SK-N-SH (cell line): ENCODE measurements around the gene NFKB1. TPM values are rescaled to one million over a fixed set of nuclear protein-coding genes. Genes with fewer than 3 reads are reported as not detected.

Experiments
- CTCF ChIA-PET: fragments of 300-600, 350-600 bp; formaldehyde crosslinking; extraction: SDS; loops from one replicate; lab custom pipeline; 2021; lab: Yijun Ruan, JAX
- POLR2A ChIA-PET: fragments of 350-600 bp; sonication (Branson Sonifier 250); formaldehyde crosslinking; extraction: SDS; loops from one replicate; lab custom pipeline; 2020; ENCODE audit warnings: antibody characterized with exemption, inconsistent platforms; lab: Yijun Ruan, JAX
- DNase-seq: peaks from one replicate; pipeline ENCODE4 v3.0.0; 2012
- H2AFZ ChIP-seq: fragments of 200-600 bp; sonication (generic); 2 replicates; pipeline ENCODE4 v1.8.1; 2016; ENCODE audit warnings: antibody characterized with exemption, mild to moderate bottlenecking, low read depth
- H3F3A ChIP-seq: fragments of 200-600 bp; sonication (generic); replicated peaks from 2 replicates; pipeline ENCODE3; 2016; ENCODE audit warnings: antibody characterized with exemption, mild to moderate bottlenecking; ENCODE audit not compliant: insufficient read depth
- H3K27ac ChIP-seq, 2 experiments: fragments of 200-500 bp in 1 of 2; fragments of 200-600 bp in 1 of 2; sonication (Bioruptor generic) in 1 of 2; sonication (generic), shearing (Covaris generic) in 1 of 2; 2 replicates each; pipeline versions ENCODE4 v1.5.1 to v1.6.1; 2014 to 2016; ENCODE audit warnings: low read depth in 2 of 2, inconsistent platforms in 1 of 2, low read length in 1 of 2, mild to moderate bottlenecking in 1 of 2, mixed read lengths in 1 of 2
- H3K27me3 ChIP-seq: fragments of 200-600 bp; sonication (generic), shearing (Covaris generic); 2 replicates; pipeline ENCODE4 v1.6.1; 2016; ENCODE audit warnings: mixed run types; ENCODE audit not compliant: insufficient read depth
- H3K36me3 ChIP-seq, 2 experiments: fragments of 200-500 bp in 1 of 2; fragments of 200-600 bp in 1 of 2; sonication (Bioruptor generic) in 1 of 2; sonication (generic) in 1 of 2; replicated peaks in 1 of 2; 2 replicates each; pipeline versions ENCODE3 to v1.5.1; 2014 to 2016; ENCODE audit warnings: low read length in 1 of 2, mild to moderate bottlenecking in 1 of 2; ENCODE audit not compliant: insufficient read depth in 2 of 2, control insufficient read depth in 1 of 2
- H3K4me1 ChIP-seq, 2 experiments: fragments of 200-500 bp in 1 of 2; fragments of 200-600 bp in 1 of 2; sonication (Bioruptor generic) in 1 of 2; sonication (generic), shearing (Covaris generic) in 1 of 2; 2 replicates each; pipeline versions ENCODE4 v1.5.1 to v1.6.1; 2014 to 2016; ENCODE audit warnings: low read depth in 1 of 2, low read length in 1 of 2, mixed run types in 1 of 2; ENCODE audit not compliant: insufficient read depth in 2 of 2, control insufficient read depth in 1 of 2
- H3K4me2 ChIP-seq: fragments of 200-600 bp; sonication (generic), shearing (Covaris generic); 2 replicates; pipeline ENCODE4 v1.6.1; 2017; ENCODE audit warnings: mixed run types
- H3K4me3 ChIP-seq, 2 experiments: fragments of 200-500 bp in 1 of 2; fragments of 200-600 bp in 1 of 2; sonication (Bioruptor generic) in 1 of 2; sonication (generic), shearing (Covaris generic) in 1 of 2; 2 replicates each; pipeline versions ENCODE4 v1.5.1 to v1.8.1; 2014 to 2016; ENCODE audit warnings: low read depth in 2 of 2, inconsistent platforms in 1 of 2, low read length in 1 of 2, mild to moderate bottlenecking in 1 of 2, mixed read lengths in 1 of 2, moderate library complexity in 1 of 2
- H3K79me2 ChIP-seq: fragments of 200-600 bp; sonication (generic); 2 replicates; pipeline ENCODE4 v1.8.1; 2017; ENCODE audit warnings: mild to moderate bottlenecking; ENCODE audit not compliant: insufficient read depth
- H3K9ac ChIP-seq: fragments of 200-600 bp; sonication (generic); 2 replicates; pipeline ENCODE4 v1.6.1; 2017; ENCODE audit warnings: mixed run types
- H3K9me2 ChIP-seq: fragments of 200-600 bp; sonication (generic); 2 replicates; pipeline ENCODE4 v1.6.1; 2017; ENCODE audit warnings: mixed run types
- H3K9me3 ChIP-seq: fragments of 200-600 bp; sonication (generic); 2 replicates; pipeline ENCODE4 v1.6.1; 2017; ENCODE audit warnings: mixed run types, mild to moderate bottlenecking, moderate library complexity
- H4K20me1 ChIP-seq: fragments of 200-600 bp; sonication (generic); 2 replicates; pipeline ENCODE4 v1.6.1; 2017; ENCODE audit warnings: mild to moderate bottlenecking, mixed run types; ENCODE audit not compliant: insufficient read depth
- CHD2 ChIP-seq: fragments of 150-350 bp; IDR thresholded peaks from 2 replicates; pipeline ENCODE4 v1.6.1; 2018; ENCODE audit warnings: low read length; ENCODE audit not compliant: partially characterized antibody
- CTCF ChIP-seq: fragments of 200-600 bp; sonication (generic); IDR thresholded peaks from 2 replicates; pipeline ENCODE4 v1.6.1; 2017; ENCODE audit warnings: antibody characterized with exemption, mild to moderate bottlenecking, moderate library complexity
- FOSL2 ChIP-seq: IDR thresholded peaks from 2 replicates; pipeline ENCODE4 v1.4.0; 2012; ENCODE audit warnings: low read depth, mild to moderate bottlenecking, moderate library complexity, borderline replicate concordance
- GATA2 ChIP-seq: sonication (generic); formaldehyde crosslinking; IDR thresholded peaks from 2 replicates; pipeline ENCODE4 v1.5.0; 2020; ENCODE audit warnings: mild to moderate bottlenecking, missing genetic modification reagents
- IRF3 ChIP-seq: fragments of 150-350 bp; IDR thresholded peaks from 2 replicates; pipeline ENCODE4 v1.6.1; 2016; ENCODE audit warnings: mild to moderate bottlenecking, low read depth, low read length
- MAX ChIP-seq: IDR thresholded peaks from 2 replicates; pipeline ENCODE4 v1.4.0; 2012; ENCODE audit warnings: low read depth
- MXI1 ChIP-seq: IDR thresholded peaks from 2 replicates; pipeline ENCODE4 v1.6.1; 2012; ENCODE audit warnings: mild to moderate bottlenecking, low read depth, low read length, improper control_type of control experiment
- TAF1 ChIP-seq: IDR thresholded peaks from 2 replicates; pipeline ENCODE4 v1.6.1; 2012; ENCODE audit warnings: low read depth, mild to moderate bottlenecking, low read length, moderate library complexity, borderline replicate concordance
- TEAD4 ChIP-seq: IDR thresholded peaks from 2 replicates; pipeline ENCODE4 v1.4.0; 2012; ENCODE audit warnings: mild to moderate bottlenecking, borderline replicate concordance; ENCODE audit not compliant: insufficient read depth
- USF2 ChIP-seq: fragments of 150-350 bp; IDR thresholded peaks from 2 replicates; pipeline ENCODE4 v1.6.1; 2017; ENCODE audit warnings: antibody characterized with exemption, low read length, low read depth, borderline replicate concordance
- YY1 ChIP-seq: IDR thresholded peaks from 2 replicates; pipeline ENCODE4 v1.4.0; 2012; ENCODE audit warnings: low read depth, mild to moderate bottlenecking
- WGBS: methylation state at CpG from one replicate; pipeline ENCODE4 v1.1.6; 2017; ENCODE audit warnings: low lambda C conversion rate; 5-methylcytosine and 5-hydroxymethylcytosine counted together
- polyA plus RNA-seq, 3 experiments: library from polyadenylated mRNA; depleted of rRNA; stranded (reverse); fragments of >200 nt; gene quantifications; 2 replicates each; pipeline ENCODE4 v1.2.3, GENCODE V29; 2012

Gene NFKB1
- polyA plus RNA-seq, 1 of the 3 experiments (the other 2 are of a cell fraction), result 14.1 TPM

- Histone ChIP-seq H3K27ac (no peak overlapping the region), H3K27me3 (no peaks in the 10 kb centered on the region), H3K4me3 (no peak overlapping the region), H3K79me2 (peaks cover 40% of the 10 kb centered on the region), H3K9me2 (no peaks in the 10 kb centered on the region), H3K9me3 (no peaks in the 10 kb centered on the region), H4K20me1 (no peaks in the 10 kb centered on the region), H3K36me3 (peaks cover 6 to 7% of the 10 kb centered on the region in 2 experiments), H2AFZ (no peak overlapping the region), H3F3A (no peaks in the 10 kb centered on the region), H3K4me2 (no peak overlapping the region), H3K4me1 (peaks cover 0 to 3% of the 10 kb centered on the region in 2 experiments; a peak in 1 of 4 replicates), H3K9ac (no peak overlapping the region)
- ChIA-PET POLR2A (no interaction called here), CTCF (interaction anchor here (1.2 kb wide), 1 partner anchor 25 kb away, joined by 5 read pairs; no protein-coding TSS in a partner anchor)
- 87% methylated on average over 5 of the region's 5 CpGs for WGBS
- TF ChIP-seq CHD2, result no peak
- TF ChIP-seq IRF3, result no peak
- no peak for TF ChIP-seq USF2
- TF ChIP-seq TAF1, result no peak
- TF ChIP-seq TEAD4, result no peak
- no peak for TF ChIP-seq MXI1
- no peak for DNase-seq
Observed at GRCh38 chr4:102525097-102525496, 23.9 kb downstream of the NFKB1 start.

- no peak overlapping the region for H3K4me2 ChIP-seq
- H3F3A ChIP-seq, result no peaks in the 10 kb centered on the region
- no peaks in the 10 kb centered on the region for H3K9me3 ChIP-seq
- DNase-seq, result no peak
- H3K4me3 ChIP-seq, result no peak overlapping the region
- WGBS, result 97% methylated on average over 1 of the region's 1 CpG
- H2AFZ ChIP-seq, result no peak overlapping the region
- no peak for TF ChIP-seq YY1
- TF ChIP-seq CTCF, result no peak
- TF ChIP-seq MAX, result no peak
- no peak for TF ChIP-seq FOSL2
- TF ChIP-seq GATA2 (CRISPR knock-in tag), result no peak
- no peak overlapping the region for H3K27ac ChIP-seq
- H3K36me3 ChIP-seq, result peaks cover 10% of the 10 kb centered on the region in 2 experiments
- ChIA-PET CTCF (interaction anchor here (1.2 kb wide), 1 partner anchor 25 kb away, joined by 5 read pairs; no protein-coding TSS in a partner anchor), POLR2A (no interaction called here)
- H3K9me2 ChIP-seq, result no peaks in the 10 kb centered on the region
- H3K4me1 ChIP-seq, result peaks cover 0 to 3% of the 10 kb centered on the region in 2 experiments; a peak in 1 of 4 replicates
- peaks cover 36% of the 10 kb centered on the region for H3K79me2 ChIP-seq
- H4K20me1 ChIP-seq, result no peaks in the 10 kb centered on the region
- H3K9ac ChIP-seq, result no peak overlapping the region
- H3K27me3 ChIP-seq, result no peaks in the 10 kb centered on the region
Observed at GRCh38 chr4:102525504-102525903, 24.3 kb downstream of the NFKB1 start.
